Uterus (tissue), 4 donors: ENCODE measurements around the gene BLID. TPM values are rescaled to one million over a fixed set of nuclear protein-coding genes. Genes with fewer than 3 reads are reported as not detected.

Experiments
- DNase-seq, 2 donors: peaks; one replicate each; pipeline ENCODE4 v3.0.0-alpha.2; 2019 to 2020
- H3K27ac ChIP-seq, 2 donors: fragments of 200-600 bp; sonication (generic); 1 replicate in 1 of 2; 2 replicates in 1 of 2; pipeline ENCODE4 v1.5.1; 2016 to 2018
- H3K27me3 ChIP-seq, 2 donors: fragments of 200-600 bp; sonication (generic); one replicate each; pipeline ENCODE4 v1.5.1; 2018 to 2019; ENCODE audit warnings: control low read depth in 1 of 2
- H3K36me3 ChIP-seq, 2 donors: fragments of 200-600 bp; sonication (generic); one replicate each; pipeline ENCODE4 v1.5.1; 2019; ENCODE audit warnings: control low read depth in 1 of 2
- H3K4me1 ChIP-seq, 2 donors: fragments of 200-600 bp; sonication (generic); one replicate each; pipeline ENCODE4 v1.5.1; 2018 to 2019; ENCODE audit warnings: control low read depth in 1 of 2
- H3K4me3 ChIP-seq, 2 donors: fragments of 200-600 bp; sonication (generic); 1 replicate in 1 of 2; 2 replicates in 1 of 2; pipeline ENCODE4 v1.5.1; 2018 to 2019; ENCODE audit warnings: mild to moderate bottlenecking in 1 of 2
- H3K9me3 ChIP-seq, 2 donors: fragments of 200-600 bp; sonication (generic); one replicate each; pipeline ENCODE4 v1.5.1; 2019; ENCODE audit warnings: control low read depth in 1 of 2
- POLR2A ChIP-seq, 2 donors: fragments of 450-650 bp; IDR thresholded peaks; one replicate each; pipeline ENCODE4 v1.6.1; 2016; ENCODE audit warnings: antibody characterized with exemption in 2 of 2, mild to moderate bottlenecking in 1 of 2, moderate library complexity in 1 of 2
- intact Hi-C: fragments of 100-400 bp; cut with DNase I; formaldehyde crosslinking; loops from one replicate; pipeline ENCODE4 v1.15.1; 2023; ENCODE audit warnings: low total_unique reads
- total RNA-seq, 4 donors: library from RNA; depleted of rRNA in 3 of 4; stranded (reverse); fragments of >200 nt in 3 of 4; gene quantifications; one replicate each; pipeline versions ENCODE4 v1.1.0 to v1.2.4, GENCODE V29; 2014 to 2023
- TF ChIP-seq, protein P1 (sequence below), 4 experiments: fragments of 200-600 bp in 2 of 4; fragments of 450-650 bp in 2 of 4; sonication (generic) in 2 of 4; IDR thresholded peaks; one replicate each; pipeline ENCODE4 v1.5.1; 2016 to 2019; ENCODE audit warnings: antibody characterized with exemption in 4 of 4, mild to moderate bottlenecking in 2 of 4, moderate library complexity in 1 of 4
- donor health status: DM: yes; HTN: yes; CAD: no.

Gene BLID, protein sequence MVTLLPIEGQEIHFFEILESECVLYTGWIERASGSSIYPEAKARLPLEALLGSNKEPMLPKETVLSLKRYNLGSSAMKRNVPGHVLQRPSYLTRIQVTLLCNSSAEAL
- total RNA-seq: 10 to 100 TPM in 1 of 4 donors, 1 to 10 TPM in 2, under 1 TPM in 1; 0.77 to 14.0 (median 4.3) TPM

DNA sequence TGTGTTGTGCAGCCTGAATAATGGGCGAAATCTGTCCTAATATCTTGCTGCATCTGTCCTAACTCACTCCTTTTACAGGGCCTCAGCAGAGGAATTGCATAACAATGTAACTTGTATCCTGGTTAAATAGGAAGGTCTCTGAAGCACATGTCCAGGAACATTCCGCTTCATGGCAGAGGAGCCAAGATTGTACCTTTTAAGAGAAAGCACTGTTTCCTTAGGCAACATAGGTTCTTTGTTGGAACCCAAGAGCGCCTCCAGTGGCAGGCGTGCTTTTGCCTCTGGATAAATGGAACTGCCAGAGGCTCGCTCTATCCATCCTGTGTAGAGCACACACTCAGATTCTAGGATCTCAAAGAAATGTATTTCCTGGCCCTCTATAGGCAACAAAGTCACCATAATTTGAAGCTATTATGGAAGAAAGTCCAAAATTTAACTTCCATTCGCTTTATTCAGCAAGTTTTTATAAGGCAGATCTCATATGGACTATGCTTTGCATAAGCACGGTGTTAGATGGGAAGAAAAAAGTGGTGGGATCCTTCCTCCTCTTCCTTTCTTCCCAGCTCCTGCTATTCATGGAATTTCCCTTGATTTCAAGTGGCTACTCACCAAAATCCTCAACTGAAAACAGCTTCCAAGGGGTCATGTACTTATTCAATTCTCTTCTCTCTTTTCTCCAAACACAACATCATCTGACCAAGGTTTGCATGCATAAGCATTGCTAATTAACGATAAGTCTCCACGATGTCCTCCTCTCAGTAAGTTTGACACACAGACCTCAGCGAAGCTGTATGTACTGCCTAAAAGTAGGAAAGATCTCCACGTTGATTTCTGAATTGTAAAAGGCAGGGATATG is at the start of gene BLID:
BLID (minus strand) TSS at position 692 of the 856 bp plus-strand sequence; CDS start at position 399, 293 bp downstream.
- TF ChIP-seq, protein P1, sequence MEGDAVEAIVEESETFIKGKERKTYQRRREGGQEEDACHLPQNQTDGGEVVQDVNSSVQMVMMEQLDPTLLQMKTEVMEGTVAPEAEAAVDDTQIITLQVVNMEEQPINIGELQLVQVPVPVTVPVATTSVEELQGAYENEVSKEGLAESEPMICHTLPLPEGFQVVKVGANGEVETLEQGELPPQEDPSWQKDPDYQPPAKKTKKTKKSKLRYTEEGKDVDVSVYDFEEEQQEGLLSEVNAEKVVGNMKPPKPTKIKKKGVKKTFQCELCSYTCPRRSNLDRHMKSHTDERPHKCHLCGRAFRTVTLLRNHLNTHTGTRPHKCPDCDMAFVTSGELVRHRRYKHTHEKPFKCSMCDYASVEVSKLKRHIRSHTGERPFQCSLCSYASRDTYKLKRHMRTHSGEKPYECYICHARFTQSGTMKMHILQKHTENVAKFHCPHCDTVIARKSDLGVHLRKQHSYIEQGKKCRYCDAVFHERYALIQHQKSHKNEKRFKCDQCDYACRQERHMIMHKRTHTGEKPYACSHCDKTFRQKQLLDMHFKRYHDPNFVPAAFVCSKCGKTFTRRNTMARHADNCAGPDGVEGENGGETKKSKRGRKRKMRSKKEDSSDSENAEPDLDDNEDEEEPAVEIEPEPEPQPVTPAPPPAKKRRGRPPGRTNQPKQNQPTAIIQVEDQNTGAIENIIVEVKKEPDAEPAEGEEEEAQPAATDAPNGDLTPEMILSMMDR (IDR thresholded peaks at IDR 0.05): peak in 2 of 4 experiments; percentile 17 to 43
- no peak for TF ChIP-seq POLR2A (IDR thresholded peaks at IDR 0.05)
- Histone ChIP-seq H3K4me1 (no peaks in the 10 kb centered on the region), H3K36me3 (no peaks in the 10 kb centered on the region), H3K27me3 (no peaks in the 10 kb centered on the region), H3K27ac (peak within 1 kb of the TSS; percentile 31 to 54), H3K9me3 (no peaks in the 10 kb centered on the region), H3K4me3 (no peak within 1 kb of the TSS)
- intact Hi-C loops: no loop called here
- peak; percentile 52 to 54 for DNase-seq

DNA sequence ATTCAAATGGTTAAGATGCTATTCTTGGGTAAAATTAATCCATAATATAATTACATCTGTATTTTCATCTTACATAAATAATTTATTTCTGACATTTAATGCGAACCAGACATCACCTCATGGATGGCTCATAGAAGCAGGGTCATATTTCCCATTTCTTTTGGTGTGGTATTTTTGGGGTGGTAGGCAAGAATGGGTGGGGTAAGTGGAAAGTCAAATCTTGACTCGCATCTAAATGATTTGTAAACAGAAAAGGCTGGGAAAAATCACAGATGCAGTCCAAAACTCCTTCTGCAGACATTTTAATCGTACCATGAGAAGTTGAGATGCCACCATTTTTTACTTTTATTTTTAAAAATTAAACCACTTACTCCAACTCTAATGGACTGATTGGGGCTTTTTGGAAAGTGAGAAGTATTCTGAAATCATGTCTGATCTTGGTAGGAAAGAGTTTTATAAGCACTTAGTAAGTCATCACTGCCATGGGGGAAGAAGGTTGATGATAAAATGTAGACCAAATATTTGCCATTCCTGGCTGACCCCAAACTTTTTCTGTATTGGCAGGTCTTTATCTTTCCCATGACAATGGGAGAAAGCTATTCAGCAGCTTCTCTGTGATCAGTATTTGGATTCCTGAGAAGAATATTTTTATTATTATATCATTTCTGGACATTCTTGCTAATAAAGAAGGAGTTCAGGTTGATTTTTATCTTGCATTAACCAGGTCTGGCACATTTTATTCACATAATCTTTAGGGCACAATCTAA is 47.2 kb upstream of the BLID start:
- Histone ChIP-seq H3K4me1 (peaks cover 0 to 6% of the 10 kb centered on the region in 2 donors), H3K9me3 (no peaks in the 10 kb centered on the region), H3K36me3 (no peaks in the 10 kb centered on the region), H3K4me3 (no peak overlapping the region), H3K27ac (peak overlapping the region in 1 of 2 donors; percentile 87), H3K27me3 (no peaks in the 10 kb centered on the region)
- intact Hi-C loops: no loop called here
- TF ChIP-seq, protein P1 (IDR thresholded peaks at IDR 0.05): no peak
- no peak for DNase-seq

DNA sequence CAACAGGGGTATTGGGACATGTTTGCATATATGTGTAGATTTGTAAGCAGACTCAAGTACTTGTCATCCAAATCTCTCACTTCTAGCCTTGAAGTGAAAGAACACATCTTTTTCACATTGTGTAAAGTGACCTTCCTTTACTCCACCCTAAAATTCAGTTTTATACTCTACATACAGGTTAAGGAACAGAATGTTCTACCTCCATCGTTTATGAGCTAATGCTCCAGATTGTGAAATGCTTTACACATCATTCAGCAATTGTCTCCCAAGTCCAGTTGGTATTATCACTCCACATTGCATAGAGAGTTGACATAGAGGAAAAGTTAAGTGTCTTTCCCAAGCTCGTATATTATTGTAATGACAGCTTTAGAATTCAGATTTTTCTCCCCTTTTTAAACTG is 46.1 kb upstream of the BLID start:
- intact Hi-C loops: no loop called here
- Histone ChIP-seq H3K4me1 (peaks cover 0 to 6% of the 10 kb centered on the region in 2 donors), H3K9me3 (no peaks in the 10 kb centered on the region), H3K36me3 (no peaks in the 10 kb centered on the region), H3K27me3 (no peaks in the 10 kb centered on the region), H3K4me3 (no peak overlapping the region), H3K27ac (peak overlapping the region; percentile 87 to 93)
- no peak for TF ChIP-seq POLR2A (IDR thresholded peaks at IDR 0.05)
- TF ChIP-seq, protein P1 (IDR thresholded peaks at IDR 0.05): no peak
- no peak for DNase-seq

DNA sequence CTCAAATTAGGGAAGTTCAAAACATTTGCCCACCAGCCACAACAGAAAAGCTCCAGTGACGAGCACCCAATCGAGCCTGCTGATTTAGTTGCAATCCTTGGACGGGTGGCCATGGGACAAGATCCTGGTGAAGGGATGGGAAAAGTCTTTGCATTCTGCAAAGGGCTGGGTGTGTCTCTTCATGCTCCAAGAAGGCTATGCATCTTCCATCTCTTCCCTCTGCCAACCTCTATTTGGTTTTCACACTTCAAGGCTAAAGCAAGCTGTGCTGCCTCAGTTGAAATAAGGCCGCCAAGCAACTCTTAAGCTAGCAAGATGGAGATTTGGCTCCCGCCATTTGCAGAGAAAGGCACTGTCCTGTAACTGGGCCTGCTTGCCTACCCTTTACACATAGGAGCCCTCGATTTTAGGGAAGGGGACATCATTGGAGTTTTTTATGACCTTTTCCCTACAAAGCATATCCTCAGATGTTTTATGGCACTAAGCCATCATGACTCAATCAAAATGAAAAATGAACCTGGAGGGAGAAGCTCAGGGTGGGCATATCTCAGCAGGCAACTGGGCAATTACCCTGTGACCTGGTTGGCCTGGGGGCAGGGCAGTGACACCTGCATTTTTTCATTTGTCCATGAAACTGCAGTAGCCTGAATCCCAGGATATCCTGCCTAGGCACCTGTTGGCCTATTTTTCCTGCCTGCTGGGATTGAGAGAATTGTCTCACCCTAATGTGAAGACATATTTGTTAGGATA is 45.0 kb upstream of the BLID start:
- H3K4me3 ChIP-seq: no peak overlapping the region
- H3K27ac ChIP-seq: peak overlapping the region; percentile 87 to 93
- H3K9me3 ChIP-seq: no peaks in the 10 kb centered on the region
- H3K27me3 ChIP-seq: no peaks in the 10 kb centered on the region
- peaks cover 0 to 6% of the 10 kb centered on the region in 2 donors for H3K4me1 ChIP-seq
- intact Hi-C loops: no loop called here
- no peaks in the 10 kb centered on the region for H3K36me3 ChIP-seq
- no peak for TF ChIP-seq POLR2A (IDR thresholded peaks at IDR 0.05)
- TF ChIP-seq, protein P1 (IDR thresholded peaks at IDR 0.05): no peak
- DNase-seq: no peak
